GM12878 (cell line): Measurements from ENCODE around the gene MAST3. TPM values are rescaled to one million over a fixed set of nuclear protein-coding genes. Genes with fewer than 3 reads are reported as not detected.

Source experiments
- DPF2 ChIP-seq: fragments of 450-650 bp; IDR thresholded peaks from 2 replicates; pipeline ENCODE4 v1.6.1; 2017; ENCODE audit warnings: mild to moderate bottlenecking
- E4F1 ChIP-seq: fragments of 450-650 bp; IDR thresholded peaks from 2 replicates; pipeline ENCODE4 v1.6.1; 2018; ENCODE audit warnings: borderline replicate concordance, mild to moderate bottlenecking; ENCODE audit not compliant: partially characterized antibody
- FOS ChIP-seq: IDR thresholded peaks from 3 replicates; pipeline ENCODE4 v1.6.1; 2011; ENCODE audit warnings: borderline replicate concordance; ENCODE audit not compliant: insufficient read length; ENCODE audit errors: extremely low read depth
- MYC ChIP-seq: IDR thresholded peaks from 2 replicates; pipeline ENCODE4 v1.6.1; 2011; ENCODE audit warnings: mild to moderate bottlenecking, low read length, moderate library complexity, inconsistent platforms; ENCODE audit not compliant: insufficient read depth, insufficient replicate concordance, insufficient read length, severe bottlenecking
- RAD51 ChIP-seq: fragments of 450-650 bp; IDR thresholded peaks from 2 replicates; pipeline ENCODE4 v1.6.1; 2016; ENCODE audit warnings: moderate library complexity, mild to moderate bottlenecking, inconsistent platforms
- SMAD5 ChIP-seq: IDR thresholded peaks from 2 replicates; pipeline ENCODE4 v1.6.1; 2016; ENCODE audit warnings: antibody characterized with exemption, low read depth
- SREBF2 ChIP-seq: IDR thresholded peaks from 2 replicates; pipeline ENCODE4 v1.6.1; 2012; ENCODE audit warnings: mild to moderate bottlenecking, low read length
- USF2 ChIP-seq: IDR thresholded peaks from 2 replicates; pipeline ENCODE4 v1.6.1; 2011; ENCODE audit warnings: low read depth, low read length, improper control_type of control experiment, borderline replicate concordance
- WRNIP1 ChIP-seq: IDR thresholded peaks from 2 replicates; pipeline ENCODE4 v1.6.1; 2011; ENCODE audit warnings: low read depth, low read length, improper control_type of control experiment, borderline replicate concordance
- YBX1 ChIP-seq: fragments of 450-650 bp; IDR thresholded peaks from 2 replicates; pipeline ENCODE4 v1.6.1; 2016; ENCODE audit warnings: antibody characterized with exemption
- ZBTB4 ChIP-seq: fragments of 450-650 bp; formaldehyde crosslinking; IDR thresholded peaks from 2 replicates; pipeline ENCODE4 v1.4.0; 2022; ENCODE audit warnings: mild to moderate bottlenecking, moderate library complexity
- polyA plus RNA-seq, 11 experiments: library from polyadenylated mRNA; depleted of rRNA in 4 of 11; unstranded in 6 of 11; stranded (reverse) in 5 of 11; fragments of >200 nt; fragmentation: Nextera tagmentation in 4 of 11; fragmentation: Illumina TruSeq in 1 of 11; extraction: Ambion mirVana in 4 of 11; extraction: Trizol in 1 of 11; gene quantifications; 1 replicate in 1 of 11; 2 replicates in 10 of 11; pipeline versions ENCODE4 v1.2.1 to v1.2.3, GENCODE V29; 2011 to 2016; ENCODE audit warnings: inconsistent platforms in 2 of 11, missing spikeins in 2 of 11, low read depth in 1 of 11
- total RNA-seq, 4 experiments: library from RNA; depleted of rRNA in 3 of 4; stranded (reverse); fragments of >200 nt in 3 of 4; fragmentation: Illumina TruSeq in 1 of 4; extraction: Trizol in 1 of 4; gene quantifications; 2 replicates each; pipeline versions ENCODE4 v1.2.1 to v1.2.3, GENCODE V29; 2013 to 2021

The MAST3 gene
- total and polyA plus RNA-seq, 10 of the 15 experiments (the other 5 are each of a cell fraction or from before 2014, with no cell fraction given): 3.0 to 22.2 (median 7.5) TPM

- TF ChIP-seq SREBF2 (no peak), FOS (no peak), RAD51 (no peak), SMAD5 (no peak), WRNIP1 (no peak), DPF2 (no peak), ZBTB4 (CRISPR knock-in tag) (no peak), YBX1 (no peak), MYC (no peak), USF2 (no peak), E4F1 (no peak)
These were observed 59.4 kb downstream of the MAST3 start (continued) for GRCh38 chr19:18156841-18157464.
